Karpas-422 (cell line): ENCODE measurements around the gene BCAR3. TPM values are rescaled to one million over a fixed set of nuclear protein-coding genes. Genes with fewer than 3 reads are reported as not detected.

Experiments used
- DNase-seq: peaks from one replicate; pipeline ENCODE4 v3.0.0-alpha.2; 2015
- H2AFZ ChIP-seq: fragments of 200-600 bp; sonication (generic); 2 replicates; pipeline ENCODE4 v1.6.1; 2014; ENCODE audit warnings: antibody characterized with exemption, low read length, mixed read lengths
- H3K27ac ChIP-seq: fragments of 200-600 bp; sonication (generic); 2 replicates; pipeline ENCODE4 v1.5.1; 2014; ENCODE audit warnings: mild to moderate bottlenecking, low read length, moderate library complexity
- H3K27me3 ChIP-seq: fragments of 200-600 bp; sonication (generic); 2 replicates; pipeline ENCODE4 v1.6.1; 2014; ENCODE audit warnings: low read length, mixed read lengths
- H3K36me3 ChIP-seq: fragments of 200-600 bp; sonication (generic); 2 replicates; pipeline ENCODE4 v1.6.1; 2014; ENCODE audit warnings: low read length, mixed read lengths; ENCODE audit not compliant: insufficient read depth
- H3K4me1 ChIP-seq: fragments of 200-600 bp; sonication (generic); 2 replicates; pipeline ENCODE4 v1.6.1; 2014; ENCODE audit warnings: mild to moderate bottlenecking, low read length, mixed read lengths
- H3K4me2 ChIP-seq: fragments of 200-600 bp; sonication (generic); 2 replicates; pipeline ENCODE4 v1.6.1; 2014; ENCODE audit warnings: low read length, low read depth, mild to moderate bottlenecking; ENCODE audit not compliant: poor library complexity, severe bottlenecking
- H3K4me3 ChIP-seq: fragments of 200-600 bp; sonication (generic); 2 replicates; pipeline ENCODE4 v1.5.1; 2014; ENCODE audit warnings: mild to moderate bottlenecking, antibody characterized with exemption, low read length, mixed read lengths
- H3K79me2 ChIP-seq: fragments of 200-600 bp; sonication (generic); 2 replicates; pipeline ENCODE4 v1.6.1; 2014; ENCODE audit warnings: mild to moderate bottlenecking, low read length, mixed read lengths
- H3K9ac ChIP-seq: fragments of 200-600 bp; sonication (generic); 2 replicates; pipeline ENCODE4 v1.6.0; 2014; ENCODE audit warnings: low read length
- H3K9me2 ChIP-seq: fragments of 200-600 bp; sonication (generic), shearing (Covaris generic); replicated peaks from 2 replicates; pipeline ENCODE4 v1.6.0; 2014; ENCODE audit warnings: mild to moderate bottlenecking, low read length, moderate library complexity; ENCODE audit not compliant: insufficient read depth
- H3K9me3 ChIP-seq: fragments of 300-700, 200-600 bp; sonication (generic); 2 replicates; pipeline ENCODE4 v1.6.1; 2014; ENCODE audit warnings: low read length, mixed read lengths
- H4K20me1 ChIP-seq: fragments of 200-600 bp; sonication (generic); 2 replicates; pipeline ENCODE4 v1.6.1; 2014; ENCODE audit warnings: mild to moderate bottlenecking, antibody characterized with exemption, low read length, low read depth; ENCODE audit not compliant: insufficient read depth
- total RNA-seq: library from RNA; depleted of rRNA; stranded (reverse); fragments of >200 nt; shearing (Covaris generic); gene quantifications from 2 replicates; pipeline ENCODE4 v1.2.3, GENCODE V29; 2014; ENCODE audit warnings: low replicate concordance

BCAR3 gene
- total RNA-seq, 1 experiment from 2014 or later: 9.9 TPM

DNA sequence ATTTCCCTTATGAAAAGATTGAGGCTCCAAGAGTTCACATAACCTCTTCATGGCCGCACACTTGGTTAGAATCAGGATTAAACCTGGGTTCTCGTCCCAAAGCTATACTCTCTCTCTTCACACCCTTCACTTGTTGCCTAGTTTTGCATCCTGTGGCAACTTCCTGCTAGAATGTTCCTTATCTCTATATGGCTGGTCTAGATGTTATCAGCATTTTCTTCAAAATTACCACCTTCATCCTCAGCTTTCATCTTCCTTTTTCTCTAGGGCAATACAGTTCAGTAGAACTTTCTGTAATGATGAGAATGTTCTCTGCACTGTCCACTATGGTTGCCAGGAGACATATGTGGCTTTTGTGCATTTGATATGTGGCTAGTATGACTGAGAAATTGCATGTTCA is 31.1 kb upstream of the BCAR3 start:
- no peak overlapping the region for H3K27ac ChIP-seq
- no peak overlapping the region for H3K4me3 ChIP-seq
- H3K4me2 ChIP-seq: no peak overlapping the region
- DNase-seq: no peak
- H3K9me3 ChIP-seq: no peaks in the 10 kb centered on the region
- H4K20me1 ChIP-seq: no peaks in the 10 kb centered on the region
- H3K9me2 ChIP-seq: no peaks in the 10 kb centered on the region
- H3K27me3 ChIP-seq: no peaks in the 10 kb centered on the region
- H3K36me3 ChIP-seq: no peaks in the 10 kb centered on the region
- H3K79me2 ChIP-seq: no peaks in the 10 kb centered on the region
- peaks cover 55% of the 10 kb centered on the region for H3K4me1 ChIP-seq
- no peak overlapping the region for H3K9ac ChIP-seq
- no peak overlapping the region for H2AFZ ChIP-seq

DNA sequence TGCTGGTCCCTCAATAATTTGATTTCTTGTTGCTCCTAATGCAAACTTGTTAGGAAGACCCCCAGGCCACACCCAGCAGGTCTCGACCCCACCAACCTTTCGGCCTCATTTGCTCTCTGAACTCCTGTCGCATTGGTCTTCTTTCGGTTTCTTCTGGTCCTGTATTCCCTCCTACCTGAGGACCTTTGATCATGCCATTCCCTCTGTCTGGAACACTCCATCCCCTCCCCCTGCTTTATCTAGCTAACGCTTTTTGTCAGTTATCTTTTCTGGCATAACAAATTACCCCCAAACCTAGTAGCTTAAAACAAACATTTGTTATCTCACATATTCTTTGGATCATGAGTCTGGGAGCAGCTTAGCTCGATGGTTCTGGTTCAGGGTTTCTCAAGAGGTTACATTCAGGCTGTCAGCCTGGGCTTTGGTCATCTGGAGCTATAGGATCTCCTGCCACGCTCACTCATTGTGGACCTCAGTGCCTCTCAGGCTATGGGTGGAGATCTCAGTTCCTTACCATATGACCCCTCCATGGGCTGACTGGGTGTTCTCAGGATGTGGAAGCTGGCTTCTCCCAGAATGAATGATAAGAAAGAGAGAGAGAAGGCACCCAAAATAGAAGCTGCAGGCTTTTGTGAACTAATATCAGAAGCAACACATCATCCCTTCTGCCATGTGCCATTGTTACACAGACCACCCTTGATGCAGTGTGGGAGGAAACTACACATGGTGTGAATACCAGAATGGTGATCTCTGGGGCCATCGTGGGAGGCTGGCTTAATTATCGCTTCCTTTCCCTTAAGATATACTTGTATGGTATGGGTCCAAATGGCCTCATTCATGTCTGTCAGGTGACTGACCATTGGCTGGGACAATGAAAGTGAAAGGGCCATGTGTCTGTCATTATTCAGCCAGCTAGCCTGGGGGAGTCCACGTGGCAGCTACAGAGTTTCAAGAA is 29.1 kb upstream of the BCAR3 start:
- H3K4me1 ChIP-seq: peaks cover 40% of the 10 kb centered on the region
- no peaks in the 10 kb centered on the region for H3K27me3 ChIP-seq
- no peak overlapping the region for H3K27ac ChIP-seq
- H4K20me1 ChIP-seq: no peaks in the 10 kb centered on the region
- no peaks in the 10 kb centered on the region for H3K9me2 ChIP-seq
- no peak overlapping the region for H3K4me2 ChIP-seq
- no peaks in the 10 kb centered on the region for H3K79me2 ChIP-seq
- H3K9me3 ChIP-seq: no peaks in the 10 kb centered on the region
- H3K36me3 ChIP-seq: no peaks in the 10 kb centered on the region
- H3K9ac ChIP-seq: no peak overlapping the region
- DNase-seq: no peak
- H3K4me3 ChIP-seq: no peak overlapping the region
- H2AFZ ChIP-seq: no peak overlapping the region

GRCh38 chr1:93708734-93709481 is 27.3 kb upstream of the BCAR3 start:
- DNase-seq: no peak
- Histone ChIP-seq H2AFZ (no peak overlapping the region), H3K79me2 (no peaks in the 10 kb centered on the region), H3K9me2 (no peaks in the 10 kb centered on the region), H3K36me3 (no peaks in the 10 kb centered on the region), H4K20me1 (no peaks in the 10 kb centered on the region), H3K4me1 (peaks cover 29% of the 10 kb centered on the region), H3K9me3 (no peaks in the 10 kb centered on the region), H3K4me3 (no peak overlapping the region), H3K4me2 (no peak overlapping the region), H3K9ac (no peak overlapping the region), H3K27me3 (no peaks in the 10 kb centered on the region), H3K27ac (no peak overlapping the region)

DNA sequence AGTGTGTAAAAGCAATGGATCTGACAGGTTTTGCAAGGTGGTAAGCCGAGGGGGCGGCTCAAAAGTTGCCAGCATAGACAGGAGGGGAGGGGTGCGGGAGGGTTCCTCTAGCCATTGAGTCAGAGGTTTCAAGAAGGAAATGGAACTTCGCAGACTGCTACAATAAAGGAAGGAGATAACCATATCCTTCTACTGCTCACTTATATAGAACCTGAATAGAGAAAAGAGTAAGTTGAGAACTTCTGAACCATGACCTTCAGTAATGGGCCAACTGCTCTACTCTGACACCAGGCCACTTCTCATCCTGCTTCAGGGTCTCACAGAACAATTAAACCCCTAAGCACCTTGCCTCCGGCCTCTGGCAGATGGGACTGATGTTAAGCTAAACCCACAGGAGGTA is 26.3 kb upstream of the BCAR3 start:
- no peaks in the 10 kb centered on the region for H3K9me3 ChIP-seq
- H4K20me1 ChIP-seq: no peaks in the 10 kb centered on the region
- H3K27me3 ChIP-seq: no peaks in the 10 kb centered on the region
- H3K4me3 ChIP-seq: no peak overlapping the region
- no peak overlapping the region for H3K27ac ChIP-seq
- H3K36me3 ChIP-seq: no peaks in the 10 kb centered on the region
- H2AFZ ChIP-seq: no peak overlapping the region
- no peak overlapping the region for H3K4me2 ChIP-seq
- no peak for DNase-seq
- H3K9ac ChIP-seq: no peak overlapping the region
- H3K4me1 ChIP-seq: peaks cover 24% of the 10 kb centered on the region
- no peaks in the 10 kb centered on the region for H3K79me2 ChIP-seq
- no peaks in the 10 kb centered on the region for H3K9me2 ChIP-seq

DNA sequence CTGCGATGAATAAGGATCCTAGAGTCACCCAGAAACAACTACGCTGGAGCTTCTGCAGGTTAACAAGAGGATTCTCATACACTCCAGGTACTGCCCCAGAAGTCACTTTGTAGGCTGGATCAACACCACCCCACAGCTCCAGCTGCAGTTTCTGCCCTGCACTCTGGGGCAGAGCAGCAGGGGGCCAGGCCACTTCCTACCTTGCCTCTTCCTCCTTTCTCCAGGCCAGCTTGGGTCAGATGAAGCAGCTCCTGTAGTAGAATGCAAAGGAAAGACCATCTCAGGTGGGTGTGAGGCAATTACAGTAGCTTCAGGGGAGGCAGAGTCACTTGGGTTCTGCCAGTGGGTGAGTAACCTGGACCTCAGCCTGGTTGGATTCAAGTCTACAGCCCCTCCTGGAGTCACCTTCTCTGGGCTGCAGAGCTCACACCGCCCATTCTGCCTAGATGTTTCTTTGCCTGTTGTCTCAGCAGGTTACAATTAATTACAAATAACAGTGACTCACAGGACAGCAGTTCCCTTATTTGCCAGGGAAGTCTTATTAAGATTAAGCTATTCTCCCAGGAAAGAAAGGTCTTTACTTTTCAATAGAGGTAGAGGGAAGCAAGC is 24.4 kb upstream of the BCAR3 start:
- Histone ChIP-seq H4K20me1 (no peaks in the 10 kb centered on the region), H3K9me2 (no peaks in the 10 kb centered on the region), H3K4me2 (no peak overlapping the region), H3K9ac (no peak overlapping the region), H3K79me2 (no peaks in the 10 kb centered on the region), H3K36me3 (no peaks in the 10 kb centered on the region), H3K4me3 (no peak overlapping the region), H3K27ac (no peak overlapping the region), H2AFZ (no peak overlapping the region), H3K9me3 (no peaks in the 10 kb centered on the region), H3K4me1 (peaks cover 20% of the 10 kb centered on the region), H3K27me3 (no peaks in the 10 kb centered on the region)
- no peak for DNase-seq

GRCh38 chr1:93704052-93704451 is 22.4 kb upstream of the BCAR3 start:
- Histone ChIP-seq H3K79me2 (no peaks in the 10 kb centered on the region), H4K20me1 (no peaks in the 10 kb centered on the region), H3K36me3 (no peaks in the 10 kb centered on the region), H3K27ac (no peak overlapping the region), H3K4me1 (peaks cover 20% of the 10 kb centered on the region), H3K4me3 (no peak overlapping the region), H3K4me2 (no peak overlapping the region), H3K27me3 (no peaks in the 10 kb centered on the region), H3K9me3 (no peaks in the 10 kb centered on the region), H3K9me2 (no peaks in the 10 kb centered on the region), H3K9ac (no peak overlapping the region), H2AFZ (no peak overlapping the region)
- DNase-seq: no peak

DNA sequence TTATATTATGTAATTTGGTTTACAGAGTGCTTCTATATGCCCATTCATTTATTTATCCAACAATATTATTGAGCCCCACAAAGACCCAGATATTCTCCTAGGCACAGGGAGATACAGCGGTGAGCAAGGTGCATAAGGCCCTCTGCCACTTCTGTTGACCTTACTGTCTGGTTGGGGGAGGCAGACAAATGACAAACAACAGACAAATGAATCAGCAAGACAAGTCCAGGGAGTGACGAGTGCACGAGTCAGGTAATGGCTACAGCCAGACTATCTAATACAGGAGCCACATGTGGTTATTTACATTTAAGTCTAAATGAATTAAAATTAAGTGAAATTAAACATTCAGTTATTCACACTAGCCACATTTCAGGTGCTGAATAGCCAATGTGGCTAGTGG is 22.0 kb upstream of the BCAR3 start:
- DNase-seq: no peak
- H3K79me2 ChIP-seq: no peaks in the 10 kb centered on the region
- H3K9me3 ChIP-seq: no peaks in the 10 kb centered on the region
- H3K36me3 ChIP-seq: no peaks in the 10 kb centered on the region
- no peak overlapping the region for H2AFZ ChIP-seq
- H3K4me3 ChIP-seq: no peak overlapping the region
- H3K4me1 ChIP-seq: peaks cover 16% of the 10 kb centered on the region
- H3K9me2 ChIP-seq: no peaks in the 10 kb centered on the region
- no peaks in the 10 kb centered on the region for H4K20me1 ChIP-seq
- H3K27ac ChIP-seq: no peak overlapping the region
- no peak overlapping the region for H3K4me2 ChIP-seq
- no peak overlapping the region for H3K9ac ChIP-seq
- no peaks in the 10 kb centered on the region for H3K27me3 ChIP-seq

- Histone ChIP-seq H3K9me3 (no peaks in the 10 kb centered on the region), H3K4me3 (no peak overlapping the region), H3K79me2 (no peaks in the 10 kb centered on the region), H3K27me3 (no peaks in the 10 kb centered on the region), H3K4me1 (peaks cover 11% of the 10 kb centered on the region), H2AFZ (no peak overlapping the region), H3K27ac (no peak overlapping the region), H3K9me2 (no peaks in the 10 kb centered on the region), H3K36me3 (no peaks in the 10 kb centered on the region), H4K20me1 (no peaks in the 10 kb centered on the region), H3K4me2 (no peak overlapping the region), H3K9ac (no peak overlapping the region)
- DNase-seq: no peak
Observed at GRCh38 chr1:93702828-93703183, 21.2 kb upstream of the BCAR3 start.
